HEK293 (cell line): ENCODE measurements around the gene ZNF428.
A peak's percentile ranks its signal among the peaks of the same experiment; 100 is the strongest.

Experiments used
- CTCF ChIA-PET: fragments of 350-600 bp; formaldehyde crosslinking; extraction: SDS; loops from one replicate; lab custom pipeline; 2021; ENCODE audit warnings: antibody characterized with exemption; lab: Yijun Ruan, JAX
- POLR2A ChIA-PET: fragments of 300-600 bp; formaldehyde crosslinking; extraction: SDS; loops from one replicate; lab custom pipeline; 2020; ENCODE audit warnings: antibody characterized with exemption, inconsistent platforms; lab: Yijun Ruan, JAX
- H3K27ac ChIP-seq: fragments of 200-500 bp; sonication (Bioruptor generic); 2 replicates; pipeline ENCODE4 v1.5.1; 2014; ENCODE audit warnings: low read depth, low read length, control low read depth, inconsistent platforms; ENCODE audit errors: extremely low read depth
- H3K36me3 ChIP-seq, 2 experiments: fragments of 200-500 bp in 1 of 2; sonication (Bioruptor generic) in 1 of 2; 1 replicate in 1 of 2; 2 replicates in 1 of 2; pipeline ENCODE4 v1.5.1; 2014 to 2017; ENCODE audit warnings: inconsistent platforms in 2 of 2, low read length in 2 of 2; ENCODE audit not compliant: control insufficient read depth in 2 of 2, insufficient read depth in 1 of 2
- H3K4me1 ChIP-seq: fragments of 200-500 bp; sonication (Bioruptor generic); 2 replicates; pipeline ENCODE4 v1.5.1; 2014; ENCODE audit warnings: mild to moderate bottlenecking, low read length, inconsistent platforms; ENCODE audit not compliant: control insufficient read depth, insufficient read depth
- H3K4me3 ChIP-seq: 2 replicates; pipeline ENCODE4 v1.5.1; 2011; ENCODE audit warnings: low read depth, mild to moderate bottlenecking, control low read depth, low read length, moderate library complexity
- H3K9me3 ChIP-seq: fragments of 200-500 bp; sonication (Bioruptor generic); 2 replicates; pipeline ENCODE4 v1.5.1; 2014; ENCODE audit warnings: low read depth, low read length, inconsistent platforms; ENCODE audit not compliant: control insufficient read depth, insufficient read depth
- FEZF1 ChIP-seq: fragments of 450-650 bp; formaldehyde crosslinking; IDR thresholded peaks from 2 replicates; pipeline ENCODE4 v1.5.1; 2016; ENCODE audit warnings: missing biosample characterization, missing genetic modification characterization
- GLI4 ChIP-seq: fragments of 450-650 bp; formaldehyde crosslinking; IDR thresholded peaks from 2 replicates; pipeline ENCODE4 v1.5.1; 2016; ENCODE audit warnings: missing biosample characterization, missing genetic modification characterization
- GLIS1 ChIP-seq: fragments of 450-650 bp; formaldehyde crosslinking; IDR thresholded peaks from 2 replicates; pipeline ENCODE4 v1.5.1; 2016; ENCODE audit warnings: missing biosample characterization, missing genetic modification characterization
- HOXC10 ChIP-seq: sonication (generic); formaldehyde crosslinking; IDR thresholded peaks from 2 replicates; pipeline ENCODE4 v1.8.1; 2023; ENCODE audit warnings: mild to moderate bottlenecking, missing genetic modification reagents
- KLF10 ChIP-seq: fragments of 450-650 bp; IDR thresholded peaks from 2 replicates; pipeline ENCODE4 v1.5.1; 2018; ENCODE audit warnings: missing biosample characterization, mild to moderate bottlenecking, missing genetic modification characterization
- KLF17 ChIP-seq: fragments of 450-650 bp; formaldehyde crosslinking; IDR thresholded peaks from 2 replicates; pipeline ENCODE4 v1.5.1; 2016; ENCODE audit warnings: missing biosample characterization, missing genetic modification characterization
- PATZ1 ChIP-seq: fragments of 450-650 bp; formaldehyde crosslinking; IDR thresholded peaks from 2 replicates; pipeline ENCODE4 v1.5.1; 2016; ENCODE audit warnings: missing biosample characterization, missing genetic modification characterization
- SP7 ChIP-seq: fragments of 450-650 bp; formaldehyde crosslinking; IDR thresholded peaks from 2 replicates; pipeline ENCODE4 v1.5.1; 2016; ENCODE audit warnings: missing biosample characterization, missing genetic modification characterization
- WT1 ChIP-seq: fragments of 450-650 bp; formaldehyde crosslinking; IDR thresholded peaks from 2 replicates; pipeline ENCODE4 v1.5.1; 2016; ENCODE audit warnings: missing biosample characterization, missing genetic modification characterization
- ZBTB6 ChIP-seq: fragments of 450-650 bp; formaldehyde crosslinking; IDR thresholded peaks from 2 replicates; pipeline ENCODE4 v1.5.1; 2017; ENCODE audit warnings: missing biosample characterization, missing genetic modification characterization
- ZBTB8A ChIP-seq: fragments of 450-650 bp; formaldehyde crosslinking; IDR thresholded peaks from 2 replicates; pipeline ENCODE4 v1.5.1; 2016; ENCODE audit warnings: missing biosample characterization, missing genetic modification characterization
- ZFHX2 ChIP-seq: fragments of 450-650 bp; formaldehyde crosslinking; conservative IDR thresholded peaks from 2 replicates; pipeline ENCODE4 v1.5.1; 2016; ENCODE audit warnings: missing biosample characterization, missing genetic modification characterization
- ZNF133 ChIP-seq: fragments of 450-650 bp; formaldehyde crosslinking; IDR thresholded peaks from 2 replicates; pipeline ENCODE4 v1.5.1; 2016; ENCODE audit warnings: missing biosample characterization, missing genetic modification characterization
- ZNF140 ChIP-seq: fragments of 450-650 bp; formaldehyde crosslinking; IDR thresholded peaks from 2 replicates; pipeline ENCODE4 v1.5.1; 2016; ENCODE audit warnings: missing biosample characterization, missing genetic modification characterization
- ZNF214 ChIP-seq: fragments of 450-650 bp; formaldehyde crosslinking; IDR thresholded peaks from 2 replicates; pipeline ENCODE4 v1.5.1; 2017; ENCODE audit warnings: missing biosample characterization, mild to moderate bottlenecking, missing genetic modification characterization, borderline replicate concordance
- ZNF24 ChIP-seq: fragments of 450-650 bp; formaldehyde crosslinking; IDR thresholded peaks from 2 replicates; pipeline ENCODE4 v1.5.1; 2016; ENCODE audit warnings: missing biosample characterization, missing genetic modification characterization
- ZNF341 ChIP-seq: fragments of 450-650 bp; formaldehyde crosslinking; IDR thresholded peaks from 2 replicates; pipeline ENCODE4; 2016; ENCODE audit warnings: low read depth, missing biosample characterization, missing genetic modification characterization
- ZNF398 ChIP-seq: fragments of 450-650 bp; formaldehyde crosslinking; IDR thresholded peaks from 2 replicates; pipeline ENCODE4 v1.5.1; 2017; ENCODE audit warnings: missing biosample characterization, missing genetic modification characterization
- ZNF473 ChIP-seq: fragments of 450-650 bp; formaldehyde crosslinking; IDR thresholded peaks from 2 replicates; pipeline ENCODE4 v1.5.1; 2017; ENCODE audit warnings: missing biosample characterization, missing genetic modification characterization
- ZNF514 ChIP-seq: fragments of 450-650 bp; formaldehyde crosslinking; IDR thresholded peaks from 2 replicates; pipeline ENCODE4 v1.5.1; 2016; ENCODE audit warnings: missing biosample characterization, missing genetic modification characterization
- ZNF600 ChIP-seq: fragments of 450-650 bp; formaldehyde crosslinking; IDR thresholded peaks from 2 replicates; pipeline ENCODE4 v1.5.1; 2016; ENCODE audit warnings: missing biosample characterization, missing genetic modification characterization
- ZNF629 ChIP-seq: fragments of 450-650 bp; formaldehyde crosslinking; IDR thresholded peaks from 2 replicates; pipeline ENCODE4 v1.5.1; 2017; ENCODE audit warnings: missing biosample characterization, missing genetic modification characterization
- ZNF645 ChIP-seq: fragments of 450-650 bp; formaldehyde crosslinking; IDR thresholded peaks from 2 replicates; pipeline ENCODE4; 2016; ENCODE audit warnings: missing biosample characterization, missing genetic modification characterization
- ZNF692 ChIP-seq: fragments of 450-650 bp; formaldehyde crosslinking; IDR thresholded peaks from 2 replicates; pipeline ENCODE4 v1.5.1; 2016; ENCODE audit warnings: missing biosample characterization, missing genetic modification characterization
- ZNF747 ChIP-seq: fragments of 450-650 bp; formaldehyde crosslinking; IDR thresholded peaks from 2 replicates; pipeline ENCODE4 v1.5.1; 2016; ENCODE audit warnings: missing biosample characterization, missing genetic modification characterization
- ZNF76 ChIP-seq: fragments of 450-650 bp; formaldehyde crosslinking; IDR thresholded peaks from 2 replicates; pipeline ENCODE4; 2016; ENCODE audit warnings: low read depth, missing biosample characterization, missing genetic modification characterization, borderline replicate concordance
- ZNF837 ChIP-seq: fragments of 450-650 bp; formaldehyde crosslinking; IDR thresholded peaks from 2 replicates; pipeline ENCODE4 v1.5.1; 2016; ENCODE audit warnings: missing biosample characterization, missing genetic modification characterization

The ZNF428 gene

GRCh38 chr19:43644181-43644580, 24.8 kb upstream of the ZNF428 start:
- TF ChIP-seq ZNF692 = no peak
- TF ChIP-seq ZNF747 (tag by site-specific recombination) = no peak
- TF ChIP-seq ZNF133 = no peak
- TF ChIP-seq GLIS1 = peak; percentile 48
- TF ChIP-seq ZNF514 (tag by site-specific recombination) = no peak
- no peak for TF ChIP-seq ZNF214 (tag by site-specific recombination)
- TF ChIP-seq SP7 (tag by site-specific recombination) = 0 out of 2 replicates have a peak, but pooled peaks have one; percentile 23
- TF ChIP-seq ZBTB8A (tag by site-specific recombination) = no peak
- TF ChIP-seq ZNF837 (tag by site-specific recombination) = no peak

GRCh38 chr19:43643326-43643725, 23.9 kb upstream of the ZNF428 start:
- peaks cover 17% of the 10 kb centered on the region for H3K4me1 ChIP-seq
- ChIA-PET CTCF (interaction anchor here (1.2 to 4.5 kb wide), 3 partner anchors 9 to 25 kb away, joined by 3 to 27 read pairs (median 3); no protein-coding TSS in a partner anchor), POLR2A (interaction anchor here (2.9 kb wide), 1 partner anchor 25 kb away, joined by 13 read pairs; no protein-coding TSS in a partner anchor)
- TF ChIP-seq ZNF341 (tag by site-specific recombination) = peak; percentile 57
- no peak for TF ChIP-seq ZNF140 (tag by site-specific recombination)
- no peak for TF ChIP-seq FEZF1 (tag by site-specific recombination)
- TF ChIP-seq ZFHX2 (tag by site-specific recombination) = no peak
- peak; percentile 87 for TF ChIP-seq SP7 (tag by site-specific recombination)
- peak; percentile 80 for TF ChIP-seq KLF17 (tag by site-specific recombination)
- TF ChIP-seq ZNF473 (tag by site-specific recombination) = no peak
- no peak for TF ChIP-seq ZNF629
- TF ChIP-seq ZNF600 (tag by site-specific recombination) = 0 out of 2 replicates have a peak, but pooled peaks have one; percentile 35
- no peak for TF ChIP-seq HOXC10
- TF ChIP-seq KLF10 = no peak
- TF ChIP-seq PATZ1 (tag by site-specific recombination) = no peak
- 0 out of 2 replicates have a peak, but pooled peaks have one; percentile 20 for TF ChIP-seq ZNF398
- TF ChIP-seq ZNF76 (tag by site-specific recombination) = no peak
- TF ChIP-seq ZNF24 (tag by site-specific recombination) = no peak
- no peak for TF ChIP-seq GLI4
- no peak for TF ChIP-seq ZNF645
- TF ChIP-seq ZBTB6 (tag by site-specific recombination) = no peak
- peak; percentile 64 for TF ChIP-seq WT1 (tag by site-specific recombination)
- peaks cover 4 to 10% of the 10 kb centered on the region in 2 experiments; a peak in 2 of 3 replicates for H3K36me3 ChIP-seq
- H3K4me3 ChIP-seq = no peak overlapping the region
- no peak overlapping the region for H3K27ac ChIP-seq
- peaks cover 8% of the 10 kb centered on the region; the same call in 1 of the 2 replicates for H3K9me3 ChIP-seq

More at GRCh38 chr19:43644181-43644580, 24.8 kb upstream of the ZNF428 start:
- CTCF ChIA-PET = interaction anchor here (0.6 to 4.5 kb wide), 2 partner anchors 8 to 113 kb away, joined by 3 to 27 read pairs; no protein-coding TSS in a partner anchor
- peaks cover 8% of the 10 kb centered on the region; the same call in 1 of the 2 replicates for H3K9me3 ChIP-seq
- no peak overlapping the region for H3K27ac ChIP-seq
- POLR2A ChIA-PET = interaction anchor here (0.5 to 0.6 kb wide), 2 partner anchors 11 to 48 kb away, joined by 6 to 8 read pairs; partner anchors contain the start of gene ZNF576
- H3K4me1 ChIP-seq = peaks cover 12% of the 10 kb centered on the region
- no peak overlapping the region for H3K4me3 ChIP-seq
- peaks cover 12 to 13% of the 10 kb centered on the region in 2 experiments; a peak in 2 of 3 replicates for H3K36me3 ChIP-seq
